Astrocyte (in vitro differentiated cells and primary cell): ENCODE measurements around the gene ZBTB22. TPM values are rescaled to one million over a fixed set of nuclear protein-coding genes. Genes with fewer than 3 reads are reported as not detected.

Experiments used
- DNase-seq: peaks from one replicate; pipeline ENCODE4 v3.0.0-alpha.2; 2010; ENCODE audit warnings: low read depth
- FAIRE-seq: peaks from 2 replicates; lab custom pipeline; 2011; peaks lifted over from hg19 to GRCh38; lab: Jason Lieb, UNC
- H2AFZ ChIP-seq: 2 replicates; pipeline ENCODE4 v1.6.0; 2012; ENCODE audit warnings: low read depth, low read length, inconsistent platforms
- H3K27ac ChIP-seq: 2 replicates; pipeline ENCODE4 v1.5.1; 2011; ENCODE audit warnings: low read depth, low read length, inconsistent platforms
- H3K27me3 ChIP-seq: 2 replicates; pipeline ENCODE4 v1.6.0; 2011; ENCODE audit warnings: low read length, inconsistent platforms; ENCODE audit not compliant: insufficient read depth
- H3K36me3 ChIP-seq: 2 replicates; pipeline ENCODE4 v1.5.1; 2011; ENCODE audit warnings: low read length, inconsistent platforms; ENCODE audit not compliant: insufficient read depth
- H3K4me1 ChIP-seq: 2 replicates; pipeline ENCODE4 v1.5.1; 2011; ENCODE audit warnings: low read length, inconsistent platforms; ENCODE audit not compliant: insufficient read depth
- H3K4me2 ChIP-seq: 2 replicates; pipeline ENCODE4 v1.6.0; 2012; ENCODE audit warnings: low read length, inconsistent platforms
- H3K4me3 ChIP-seq: 2 replicates; pipeline ENCODE4 v1.5.1; 2011; ENCODE audit warnings: low read depth, mild to moderate bottlenecking, low read length, inconsistent platforms; ENCODE audit not compliant: insufficient read depth
- H3K79me2 ChIP-seq: 2 replicates; pipeline ENCODE4 v1.6.0; 2012; ENCODE audit warnings: mild to moderate bottlenecking, low read length, inconsistent platforms; ENCODE audit not compliant: insufficient read depth
- H3K9ac ChIP-seq: 2 replicates; pipeline ENCODE4 v1.6.0; 2012; ENCODE audit warnings: mild to moderate bottlenecking, low read length, inconsistent platforms
- H3K9me3 ChIP-seq: 2 replicates; pipeline ENCODE4 v1.5.1; 2012; ENCODE audit warnings: low read depth, mild to moderate bottlenecking, low read length, inconsistent platforms; ENCODE audit not compliant: insufficient read depth
- H4K20me1 ChIP-seq: 2 replicates; pipeline ENCODE4 v1.6.0; 2012; ENCODE audit warnings: low read length, inconsistent platforms; ENCODE audit not compliant: insufficient read depth
- H3K27ac Mint-ChIP-seq: one replicate; pipeline ENCODE4 v1.8.0; 2021; ENCODE audit warnings: mild to moderate bottlenecking, mixed read lengths; ENCODE audit not compliant: unreplicated experiment
- H3K27me3 Mint-ChIP-seq: one replicate; pipeline ENCODE4 v1.8.0; 2021; ENCODE audit warnings: low read depth, mixed read lengths; ENCODE audit not compliant: unreplicated experiment
- H3K36me3 Mint-ChIP-seq: one replicate; pipeline ENCODE4 v1.8.0; 2021; ENCODE audit warnings: low read depth, mixed read lengths; ENCODE audit not compliant: unreplicated experiment
- H3K4me1 Mint-ChIP-seq: one replicate; pipeline ENCODE4 v1.8.0; 2021; ENCODE audit warnings: low read depth, mixed read lengths; ENCODE audit not compliant: unreplicated experiment
- H3K4me3 Mint-ChIP-seq: one replicate; pipeline ENCODE4 v1.8.0; 2021; ENCODE audit warnings: mild to moderate bottlenecking, moderate library complexity, mixed read lengths; ENCODE audit not compliant: unreplicated experiment
- H3K9me3 Mint-ChIP-seq: one replicate; pipeline ENCODE4 v1.8.0; 2021; ENCODE audit warnings: mild to moderate bottlenecking, mixed read lengths; ENCODE audit not compliant: unreplicated experiment
- EZH2 ChIP-seq: IDR thresholded peaks from 2 replicates; pipeline ENCODE4 v1.6.1; 2012; ENCODE audit warnings: mild to moderate bottlenecking, low read length, inconsistent platforms; ENCODE audit not compliant: insufficient read depth
- total RNA-seq: library from RNA; stranded (reverse); gene quantifications from 2 replicates; pipeline ENCODE4 v1.2.1, GENCODE V29; 2021
- TF ChIP-seq, protein P1 (sequence below): IDR thresholded peaks from 2 replicates; pipeline ENCODE4 v1.5.1; 2011; ENCODE audit warnings: low read depth, mild to moderate bottlenecking, inconsistent platforms, low read length, moderate library complexity; ENCODE audit not compliant: insufficient read depth

The ZBTB22 gene
- total RNA-seq, 1 donor from 2014 or later, result 13.1 TPM

DNA sequence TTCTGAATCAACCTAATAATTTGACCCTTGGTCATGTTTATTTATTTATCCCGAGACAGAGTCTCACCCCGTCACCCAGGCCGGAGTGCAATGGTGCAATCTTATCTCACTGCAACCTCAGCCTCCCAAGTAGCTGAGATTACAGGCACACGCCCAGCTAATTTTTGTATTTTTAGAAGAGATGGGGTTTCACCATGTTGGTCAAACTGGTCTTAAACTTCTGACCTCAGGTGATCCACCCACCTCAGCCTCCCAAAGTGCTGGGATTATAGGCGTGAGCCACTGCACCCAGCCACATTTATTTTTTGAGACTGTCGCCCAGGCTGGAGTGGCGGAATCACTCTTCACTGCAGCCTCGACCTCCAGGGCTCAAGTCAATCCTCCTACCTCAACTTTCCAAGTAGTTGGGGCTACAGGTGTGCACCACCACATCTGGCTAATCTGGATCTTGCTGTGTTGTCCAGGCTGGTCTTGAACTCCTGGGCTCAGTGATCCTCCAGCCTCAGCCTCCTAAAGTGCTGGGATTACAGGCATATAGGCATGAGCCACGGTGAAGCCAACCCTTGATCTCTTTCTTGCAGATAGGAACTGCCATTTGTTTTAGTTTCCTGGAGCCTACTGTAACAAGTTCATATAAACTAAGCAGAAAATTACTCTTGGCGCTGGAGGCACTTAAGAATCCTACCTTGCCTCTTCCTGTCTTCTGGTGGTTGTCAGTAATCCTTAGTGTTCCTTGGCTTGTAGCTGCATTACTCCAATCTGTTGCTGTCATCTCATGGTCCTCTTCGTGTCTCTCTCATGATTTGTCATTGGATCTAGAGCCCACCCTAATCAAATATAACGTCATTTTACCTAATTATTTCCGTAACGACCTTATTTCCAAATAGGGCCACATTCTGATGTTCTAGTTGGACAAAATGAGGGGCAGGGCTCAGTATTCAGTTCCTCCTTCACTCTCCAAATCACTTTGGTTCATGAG is 43.3 kb downstream of the ZBTB22 start:
- Histone ChIP-seq H3K9ac (peak overlapping the region; percentile 90), H3K27ac (no peak overlapping the region), H3K4me3 (peak overlapping the region; percentile 97), H4K20me1 (peaks cover 63% of the 10 kb centered on the region), H3K9me3 (no peaks in the 10 kb centered on the region), H3K79me2 (peaks cover 62% of the 10 kb centered on the region), H3K27me3 (no peaks in the 10 kb centered on the region), H3K36me3 (peaks cover 44% of the 10 kb centered on the region), H2AFZ (no peak overlapping the region), H3K4me2 (peak overlapping the region; percentile 95), H3K4me1 (peaks cover 49% of the 10 kb centered on the region)
- FAIRE-seq, result no peak
- Mint-ChIP-seq H3K27me3 (no peaks in the 10 kb centered on the region), H3K36me3 (peaks cover 15% of the 10 kb centered on the region), H3K4me1 (peaks cover 26% of the 10 kb centered on the region), H3K4me3 (peak overlapping the region; percentile 100), H3K27ac (peak overlapping the region; percentile 77), H3K9me3 (no peaks in the 10 kb centered on the region)
- TF ChIP-seq, protein P1, sequence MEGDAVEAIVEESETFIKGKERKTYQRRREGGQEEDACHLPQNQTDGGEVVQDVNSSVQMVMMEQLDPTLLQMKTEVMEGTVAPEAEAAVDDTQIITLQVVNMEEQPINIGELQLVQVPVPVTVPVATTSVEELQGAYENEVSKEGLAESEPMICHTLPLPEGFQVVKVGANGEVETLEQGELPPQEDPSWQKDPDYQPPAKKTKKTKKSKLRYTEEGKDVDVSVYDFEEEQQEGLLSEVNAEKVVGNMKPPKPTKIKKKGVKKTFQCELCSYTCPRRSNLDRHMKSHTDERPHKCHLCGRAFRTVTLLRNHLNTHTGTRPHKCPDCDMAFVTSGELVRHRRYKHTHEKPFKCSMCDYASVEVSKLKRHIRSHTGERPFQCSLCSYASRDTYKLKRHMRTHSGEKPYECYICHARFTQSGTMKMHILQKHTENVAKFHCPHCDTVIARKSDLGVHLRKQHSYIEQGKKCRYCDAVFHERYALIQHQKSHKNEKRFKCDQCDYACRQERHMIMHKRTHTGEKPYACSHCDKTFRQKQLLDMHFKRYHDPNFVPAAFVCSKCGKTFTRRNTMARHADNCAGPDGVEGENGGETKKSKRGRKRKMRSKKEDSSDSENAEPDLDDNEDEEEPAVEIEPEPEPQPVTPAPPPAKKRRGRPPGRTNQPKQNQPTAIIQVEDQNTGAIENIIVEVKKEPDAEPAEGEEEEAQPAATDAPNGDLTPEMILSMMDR, result no peak
- TF ChIP-seq EZH2, result no peak
- no peak for DNase-seq

- no peaks in the 10 kb centered on the region for H3K9me3 ChIP-seq
- FAIRE-seq (no peak), DNase-seq (no peak)
- peak overlapping the region; percentile 97 for H3K4me3 ChIP-seq
- H3K4me1 Mint-ChIP-seq, result peaks cover 26% of the 10 kb centered on the region
- H2AFZ ChIP-seq, result no peak overlapping the region
- H3K27ac Mint-ChIP-seq, result peak overlapping the region; percentile 100
- peaks cover 45% of the 10 kb centered on the region for H3K36me3 ChIP-seq
- H3K9me3 Mint-ChIP-seq, result no peaks in the 10 kb centered on the region
- H3K4me3 Mint-ChIP-seq, result peak overlapping the region; percentile 100
- peak overlapping the region; percentile 95 for H3K27ac ChIP-seq
- H3K36me3 Mint-ChIP-seq, result peaks cover 15% of the 10 kb centered on the region
- TF ChIP-seq EZH2, result no peak
- TF ChIP-seq, protein P1, result no peak
- peaks cover 49% of the 10 kb centered on the region for H3K4me1 ChIP-seq
- no peaks in the 10 kb centered on the region for H3K27me3 Mint-ChIP-seq
- no peaks in the 10 kb centered on the region for H3K27me3 ChIP-seq
- H3K79me2 ChIP-seq, result peaks cover 66% of the 10 kb centered on the region
- H3K9ac ChIP-seq, result peak overlapping the region; percentile 90
- peaks cover 54% of the 10 kb centered on the region for H4K20me1 ChIP-seq
- peak overlapping the region; percentile 95 for H3K4me2 ChIP-seq
These were observed 44.2 kb downstream of the ZBTB22 start for GRCh38 chr6:33273129-33273923.
